ENCODE data around the gene HIP1.
"Not testable (repeated sequence)": the region's sequence is repeated elsewhere in the genome, so short reads cannot be mapped to it uniquely, and the experiment has no call there.

The HIP1 gene

GRCh38 chr7:75729851-75730274 lies 8.9 kb downstream of the HIP1 start:
- no peak overlapping the region for H3K4me3 ChIP-seq
- peaks cover 11% of the 10 kb centered on the region; the same call in 1 of the 2 replicates for H3K36me3 ChIP-seq
- peak overlapping the region; percentile 14; the same call in 1 of the 2 replicates for H3K4me2 ChIP-seq
- H3K27ac ChIP-seq: no peak overlapping the region
- H3K9me3 ChIP-seq: no peaks in the 10 kb centered on the region
- H3K4me1 ChIP-seq: peaks cover 74% of the 10 kb centered on the region
- no peak overlapping the region for H3K9ac ChIP-seq
- H4K20me1 ChIP-seq: peaks cover 6% of the 10 kb centered on the region; the same call in 1 of the 2 replicates
- no peak for TF ChIP-seq Cebpa-rat (IDR thresholded peaks at IDR 0.05)
- H3K27me3 ChIP-seq: no peaks in the 10 kb centered on the region

- Histone ChIP-seq H3K27ac (peak overlapping the region; percentile 58), H3K9me3 (no peaks in the 10 kb centered on the region), H3K4me1 (peaks cover 74% of the 10 kb centered on the region), H3K36me3 (0 out of 2 replicates have a peak, but pooled peaks cover 1% of the 10 kb centered on the region), H4K20me1 (peaks cover 6% of the 10 kb centered on the region; the same call in 1 of the 2 replicates), H3K9ac (peak overlapping the region; percentile 55), H3K4me3 (no peak overlapping the region), H3K4me2 (peak overlapping the region; percentile 68), H3K27me3 (no peaks in the 10 kb centered on the region)
- no peak for TF ChIP-seq Cebpa-rat (IDR thresholded peaks at IDR 0.05)
These were observed 10.7 kb downstream of the HIP1 start for GRCh38 chr7:75727881-75728593.

GRCh38 chr7:75727351-75727750 lies 11.4 kb downstream of the HIP1 start:
- H3K9me3 ChIP-seq, H3K36me3 ChIP-seq, H3K4me3 ChIP-seq, H4K20me1 ChIP-seq, H3K9ac ChIP-seq, H3K27me3 ChIP-seq, H3K27ac ChIP-seq: not testable (repeated sequence)
- Histone ChIP-seq H3K4me1 (peaks cover 67% of the 10 kb centered on the region), H3K4me2 (peak overlapping the region; percentile 68)

GRCh38 chr7:75725306-75725705 lies 13.4 kb downstream of the HIP1 start:
- H3K4me1 ChIP-seq: peaks cover 65% of the 10 kb centered on the region

GRCh38 chr7:75723444-75723843 lies 15.3 kb downstream of the HIP1 start:
- H3K4me3 ChIP-seq: no peak overlapping the region
- no peaks in the 10 kb centered on the region for H3K27me3 ChIP-seq
- H3K4me1 ChIP-seq: peaks cover 48% of the 10 kb centered on the region
- H4K20me1 ChIP-seq: peaks cover 5% of the 10 kb centered on the region; the same call in 1 of the 2 replicates
- no peaks in the 10 kb centered on the region for H3K9me3 ChIP-seq
- no peak for TF ChIP-seq Cebpa-rat (IDR thresholded peaks at IDR 0.05)
- no peak overlapping the region for H3K4me2 ChIP-seq
- H3K27ac ChIP-seq: no peak overlapping the region
- H3K9ac ChIP-seq: no peak overlapping the region
- H3K36me3 ChIP-seq: no peaks in the 10 kb centered on the region

More at GRCh38 chr7:75725306-75725705, 13.4 kb downstream of the HIP1 start:
- no peak for TF ChIP-seq Cebpa-rat (IDR thresholded peaks at IDR 0.05)
- Histone ChIP-seq H3K36me3 (no peaks in the 10 kb centered on the region), H4K20me1 (peaks cover 6% of the 10 kb centered on the region; the same call in 1 of the 2 replicates), H3K4me3 (no peak overlapping the region), H3K9ac (no peak overlapping the region), H3K9me3 (no peaks in the 10 kb centered on the region), H3K4me2 (no peak overlapping the region; the same call in 1 of the 2 replicates), H3K27ac (no peak overlapping the region), H3K27me3 (no peaks in the 10 kb centered on the region)

- TF ChIP-seq Cebpa-rat (IDR thresholded peaks at IDR 0.05): no peak
- no peak overlapping the region for H3K4me3 ChIP-seq
- peaks cover 6% of the 10 kb centered on the region; the same call in 1 of the 2 replicates for H3K36me3 ChIP-seq
- H3K27ac ChIP-seq: no peak overlapping the region
- H3K4me2 ChIP-seq: no peak overlapping the region
- H3K4me1 ChIP-seq: peaks cover 38% of the 10 kb centered on the region
- H3K9ac ChIP-seq: no peak overlapping the region
- no peaks in the 10 kb centered on the region for H4K20me1 ChIP-seq
- H3K27me3 ChIP-seq: no peaks in the 10 kb centered on the region
- no peaks in the 10 kb centered on the region for H3K9me3 ChIP-seq
These were observed 16.4 kb downstream of the HIP1 start for GRCh38 chr7:75722373-75722772.

GRCh38 chr7:75721922-75722321 lies 16.8 kb downstream of the HIP1 start:
- not testable (repeated sequence) for H4K20me1 ChIP-seq, H3K4me2 ChIP-seq, H3K9ac ChIP-seq, H3K27ac ChIP-seq, H3K27me3 ChIP-seq, H3K4me3 ChIP-seq, H3K9me3 ChIP-seq
- H3K4me1 ChIP-seq: peaks cover 37% of the 10 kb centered on the region
- H3K36me3 ChIP-seq: peaks cover 11% of the 10 kb centered on the region; the same call in 1 of the 2 replicates

GRCh38 chr7:75721426-75721825 lies 17.3 kb downstream of the HIP1 start:
- Histone ChIP-seq H3K9me3 (no peaks in the 10 kb centered on the region), H3K4me3 (no peak overlapping the region), H4K20me1 (no peaks in the 10 kb centered on the region), H3K36me3 (peaks cover 14% of the 10 kb centered on the region; the same call in 1 of the 2 replicates), H3K27ac (no peak overlapping the region), H3K4me1 (peaks cover 37% of the 10 kb centered on the region), H3K9ac (no peak overlapping the region), H3K27me3 (no peaks in the 10 kb centered on the region), H3K4me2 (no peak overlapping the region)
- TF ChIP-seq Cebpa-rat (IDR thresholded peaks at IDR 0.05): no peak

GRCh38 chr7:75719626-75720025 lies 19.1 kb downstream of the HIP1 start:
- no peak for TF ChIP-seq Cebpa-rat (IDR thresholded peaks at IDR 0.05)
- Histone ChIP-seq H4K20me1 (no peaks in the 10 kb centered on the region), H3K9me3 (no peaks in the 10 kb centered on the region), H3K4me3 (no peak overlapping the region), H3K27ac (no peak overlapping the region), H3K9ac (no peak overlapping the region), H3K4me2 (no peak overlapping the region), H3K27me3 (no peaks in the 10 kb centered on the region), H3K36me3 (peaks cover 14% of the 10 kb centered on the region; the same call in 1 of the 2 replicates), H3K4me1 (peaks cover 39% of the 10 kb centered on the region)

- H3K9ac ChIP-seq: no peak overlapping the region
- no peaks in the 10 kb centered on the region for H4K20me1 ChIP-seq
- peak overlapping the region; percentile 22; the same call in 1 of the 2 replicates for H3K27ac ChIP-seq
These were observed 20.2 kb downstream of the HIP1 start for GRCh38 chr7:75718390-75719031.

GRCh38 chr7:75717746-75718145 lies 21.0 kb downstream of the HIP1 start:
- H3K27ac ChIP-seq, H3K4me2 ChIP-seq, H3K4me3 ChIP-seq, H3K27me3 ChIP-seq, H3K9me3 ChIP-seq, H3K9ac ChIP-seq, H4K20me1 ChIP-seq: not testable (repeated sequence)
- Histone ChIP-seq H3K4me1 (peaks cover 43% of the 10 kb centered on the region), H3K36me3 (peaks cover 14% of the 10 kb centered on the region; the same call in 1 of the 2 replicates)

More at GRCh38 chr7:75718390-75719031, 20.2 kb downstream of the HIP1 start:
- Histone ChIP-seq H3K4me3 (no peak overlapping the region), H3K4me1 (peaks cover 39% of the 10 kb centered on the region), H3K36me3 (peaks cover 14% of the 10 kb centered on the region; the same call in 1 of the 2 replicates), H3K27me3 (no peaks in the 10 kb centered on the region), H3K4me2 (no peak overlapping the region), H3K9me3 (no peaks in the 10 kb centered on the region)
- no peak for TF ChIP-seq Cebpa-rat (IDR thresholded peaks at IDR 0.05)
